ENCODE data around the gene UBE3C. TPM values are rescaled to one million over a fixed set of nuclear protein-coding genes. Genes with fewer than 3 reads are reported as not detected.

The UBE3C gene
- total RNA-seq, 2 experiments from 2014 or later: 53.9 to 60.7 TPM

DNA sequence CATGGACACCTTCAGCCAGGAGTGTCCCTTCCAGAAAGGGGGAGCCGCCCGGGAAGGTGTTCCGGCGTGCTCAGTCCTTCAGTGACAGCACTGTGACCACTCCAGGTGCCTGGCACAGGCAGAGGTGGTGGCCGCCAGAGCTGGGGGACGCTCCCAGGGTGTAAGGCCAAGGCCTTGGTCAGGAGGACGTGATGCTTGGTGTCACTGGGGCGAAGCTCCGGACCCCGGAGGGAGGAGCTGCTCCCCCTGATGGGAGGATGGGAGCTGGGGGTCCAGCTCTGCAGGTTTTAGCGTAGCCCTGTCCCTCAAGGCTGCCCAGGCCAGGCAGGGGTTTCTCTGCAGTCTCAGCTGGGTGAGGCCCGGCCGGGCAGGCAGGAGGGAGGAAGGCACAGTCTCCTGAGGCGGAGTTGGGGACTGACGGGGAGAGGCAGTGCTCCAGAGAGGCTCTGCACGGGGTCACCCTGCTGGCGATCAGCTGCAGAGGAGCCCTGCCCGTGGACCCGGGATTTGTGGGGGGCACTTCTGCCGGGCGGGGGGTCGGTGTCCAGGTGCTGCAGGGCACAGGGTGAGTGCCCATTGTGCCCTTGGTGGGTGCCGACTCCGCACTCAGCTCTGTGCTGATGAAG, 141.6 kb downstream of the UBE3C start:
- no peak overlapping the region for H3K4me3 Mint-ChIP-seq
- ChIA-PET POLR2A (no interaction called here), CTCF (interaction anchor here (0.7 kb wide), 1 partner anchor 101 kb away, joined by 5 read pairs; no protein-coding TSS in a partner anchor)
- DNase-seq: no peak
- intact Hi-C loops (cut with DNase I, micrococcal nuclease): no loop called here
- H3K27me3 Mint-ChIP-seq: peaks cover 2% of the 10 kb centered on the region
- H3K9me3 Mint-ChIP-seq (ENCODE audit: low read depth): no peaks in the 10 kb centered on the region
- H3K36me3 Mint-ChIP-seq (ENCODE audit: low read depth): no peaks in the 10 kb centered on the region
- peaks cover 13% of the 10 kb centered on the region for H3K4me1 Mint-ChIP-seq
- H3K27ac Mint-ChIP-seq: no peak overlapping the region
- ATAC-seq: no peak

DNA sequence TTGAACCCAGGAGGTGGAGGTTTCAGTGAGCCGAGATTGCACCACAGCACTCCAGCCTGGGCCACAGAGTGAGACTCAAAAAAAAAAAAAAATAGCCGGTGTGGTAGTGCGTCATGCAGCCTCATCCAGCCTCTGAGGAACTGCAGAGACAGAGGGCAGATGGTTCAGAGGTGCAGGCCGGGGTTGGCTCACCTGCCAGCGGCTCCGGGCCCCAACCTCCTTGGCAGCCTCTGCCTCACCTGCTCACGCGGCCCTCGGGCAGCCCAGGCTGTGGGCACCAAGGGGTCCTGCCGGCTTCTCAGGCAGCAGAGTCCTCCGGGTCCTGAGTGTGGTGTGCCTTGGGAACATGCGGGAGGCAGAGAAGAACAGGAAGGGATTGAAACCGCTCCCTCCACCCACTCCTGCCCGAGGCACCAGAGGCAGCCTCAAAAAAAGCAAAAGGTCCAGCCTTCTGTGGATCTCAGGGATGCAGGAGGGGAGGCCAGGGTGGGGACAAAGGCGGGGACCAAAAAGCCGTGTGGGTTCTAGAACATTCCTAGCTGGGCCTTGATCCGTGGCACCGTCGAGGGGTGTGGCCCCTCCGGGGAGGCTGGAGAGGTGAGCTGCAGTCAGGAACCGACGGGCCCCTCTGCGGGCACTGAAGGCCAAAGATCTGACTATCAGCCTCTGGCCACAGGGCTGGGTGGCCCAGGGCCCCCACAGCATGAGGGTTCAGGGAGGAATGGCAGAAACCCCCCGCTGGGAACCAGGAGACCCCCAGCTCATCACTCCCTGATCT, 142.7 kb downstream of the UBE3C start:
- Mint-ChIP-seq H3K4me3 (no peak overlapping the region), H3K4me1 (peaks cover 12% of the 10 kb centered on the region), H3K27ac (no peak overlapping the region), H3K36me3 (ENCODE audit: low read depth) (no peaks in the 10 kb centered on the region), H3K9me3 (ENCODE audit: low read depth) (no peaks in the 10 kb centered on the region), H3K27me3 (peaks cover 2% of the 10 kb centered on the region)
- ATAC-seq (no peak), DNase-seq (no peak)
- ChIA-PET POLR2A (no interaction called here), CTCF (no interaction called here)
- intact Hi-C loops (cut with DNase I, micrococcal nuclease): no loop called here

- Mint-ChIP-seq H3K36me3 (ENCODE audit: low read depth) (no peaks in the 10 kb centered on the region), H3K9me3 (ENCODE audit: low read depth) (no peaks in the 10 kb centered on the region), H3K27ac (no peak overlapping the region), H3K4me1 (peaks cover 5% of the 10 kb centered on the region), H3K27me3 (peaks cover 2% of the 10 kb centered on the region), H3K4me3 (no peak overlapping the region)
- intact Hi-C loops (cut with DNase I, micrococcal nuclease): no loop called here
- CTCF ChIA-PET: no interaction called here
- POLR2A ChIA-PET: no interaction called here
- DNase-seq (no peak), ATAC-seq (no peak)
These were observed 143.5 kb downstream of the UBE3C start for GRCh38 chr7:157282141-157282801.

- ChIA-PET POLR2A (no interaction called here), CTCF (interaction anchor here (1.1 kb wide), 1 partner anchor 12 kb away, joined by 3 read pairs; no protein-coding TSS in a partner anchor)
- H3K9me3 Mint-ChIP-seq (ENCODE audit: low read depth): no peaks in the 10 kb centered on the region
- ATAC-seq (no peak), DNase-seq (no peak)
- H3K4me1 Mint-ChIP-seq: no peaks in the 10 kb centered on the region
- intact Hi-C loops (cut with DNase I, micrococcal nuclease): no loop called here
- no peaks in the 10 kb centered on the region for H3K36me3 Mint-ChIP-seq (ENCODE audit: low read depth)
- no peaks in the 10 kb centered on the region for H3K27me3 Mint-ChIP-seq
- no peak overlapping the region for H3K27ac Mint-ChIP-seq
- no peak overlapping the region for H3K4me3 Mint-ChIP-seq
These were observed 145.7 kb downstream of the UBE3C start for GRCh38 chr7:157284229-157285014.

- no peaks in the 10 kb centered on the region for H3K9me3 Mint-ChIP-seq (ENCODE audit: low read depth)
- ATAC-seq (no peak), DNase-seq (no peak)
- H3K36me3 Mint-ChIP-seq (ENCODE audit: low read depth): no peaks in the 10 kb centered on the region
- CTCF ChIA-PET: no interaction called here
- intact Hi-C loops (cut with DNase I, micrococcal nuclease): no loop called here
- no peak overlapping the region for H3K27ac Mint-ChIP-seq
- no peaks in the 10 kb centered on the region for H3K4me1 Mint-ChIP-seq
- POLR2A ChIA-PET: no interaction called here
- H3K27me3 Mint-ChIP-seq: no peaks in the 10 kb centered on the region
- H3K4me3 Mint-ChIP-seq: no peak overlapping the region
These were observed 152.8 kb downstream of the UBE3C start for GRCh38 chr7:157291404-157292080.

- intact Hi-C loops (cut with DNase I, micrococcal nuclease): no loop called here
These were observed 153.5 kb downstream of the UBE3C start for GRCh38 chr7:157292258-157292657.

GRCh38 chr7:157292770-157293412, 154.2 kb downstream of the UBE3C start:
- ChIA-PET CTCF (interaction anchor here (0.6 kb wide), 1 partner anchor 23 kb away, joined by 3 read pairs; no protein-coding TSS in a partner anchor), POLR2A (no interaction called here)
- Mint-ChIP-seq H3K9me3 (ENCODE audit: low read depth) (no peaks in the 10 kb centered on the region), H3K27me3 (no peaks in the 10 kb centered on the region), H3K36me3 (ENCODE audit: low read depth) (no peaks in the 10 kb centered on the region), H3K4me3 (no peak overlapping the region), H3K27ac (no peak overlapping the region), H3K4me1 (no peaks in the 10 kb centered on the region)
- DNase-seq (no peak), ATAC-seq (no peak)
- intact Hi-C loops (cut with DNase I, micrococcal nuclease): no loop called here

More at GRCh38 chr7:157292258-157292657, 153.5 kb downstream of the UBE3C start:
- H3K27ac Mint-ChIP-seq: peak overlapping the region; percentile 40
- H3K9me3 Mint-ChIP-seq (ENCODE audit: low read depth): no peaks in the 10 kb centered on the region
- H3K27me3 Mint-ChIP-seq: no peaks in the 10 kb centered on the region
- H3K36me3 Mint-ChIP-seq (ENCODE audit: low read depth): no peaks in the 10 kb centered on the region
- no peak for ATAC-seq
- POLR2A ChIA-PET: no interaction called here
- no peaks in the 10 kb centered on the region for H3K4me1 Mint-ChIP-seq
- no peak overlapping the region for H3K4me3 Mint-ChIP-seq
- CTCF ChIA-PET: interaction anchor here (0.6 kb wide), 1 partner anchor 22 kb away, joined by 3 read pairs; no protein-coding TSS in a partner anchor
- no peak for DNase-seq

DNA sequence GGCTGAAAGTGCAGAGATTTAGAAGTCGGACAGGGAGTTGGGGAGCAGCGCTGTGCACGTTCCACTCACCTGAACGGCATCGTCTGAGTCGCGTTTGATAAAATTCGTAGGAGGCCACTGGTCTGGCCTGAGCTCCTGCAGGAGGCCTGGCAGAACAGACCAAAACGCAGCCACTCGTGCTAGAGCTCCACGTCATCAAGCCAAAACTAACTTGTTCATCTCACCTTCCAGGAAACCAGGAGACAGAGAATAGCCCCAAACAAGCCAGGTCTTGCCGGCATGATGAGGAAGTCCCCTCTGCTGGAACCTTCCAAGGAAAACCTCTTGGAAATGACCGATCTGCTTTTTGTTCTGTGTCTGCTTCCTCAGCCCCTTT, 154.7 kb downstream of the UBE3C start:
- ChIA-PET POLR2A (no interaction called here), CTCF (no interaction called here)
- ATAC-seq: no peak

GRCh38 chr7:157294773-157295172, 156.0 kb downstream of the UBE3C start:
- DNase-seq (no peak), ATAC-seq (no peak)
- intact Hi-C loops (cut with DNase I, micrococcal nuclease): no loop called here
- Mint-ChIP-seq H3K27me3 (no peaks in the 10 kb centered on the region), H3K4me3 (no peak overlapping the region), H3K36me3 (ENCODE audit: low read depth) (no peaks in the 10 kb centered on the region), H3K9me3 (ENCODE audit: low read depth) (no peaks in the 10 kb centered on the region), H3K4me1 (peaks cover 10% of the 10 kb centered on the region), H3K27ac (no peak overlapping the region)
- ChIA-PET CTCF (no interaction called here), POLR2A (no interaction called here)

More for the DNA sequence above, 154.7 kb downstream of the UBE3C start:
- H3K4me3 Mint-ChIP-seq: no peak overlapping the region
- DNase-seq: no peak
- H3K4me1 Mint-ChIP-seq: no peaks in the 10 kb centered on the region
- H3K36me3 Mint-ChIP-seq (ENCODE audit: low read depth): no peaks in the 10 kb centered on the region
- no peak overlapping the region for H3K27ac Mint-ChIP-seq
- H3K27me3 Mint-ChIP-seq: no peaks in the 10 kb centered on the region
- intact Hi-C loops (cut with DNase I, micrococcal nuclease): no loop called here
- no peaks in the 10 kb centered on the region for H3K9me3 Mint-ChIP-seq (ENCODE audit: low read depth)

GRCh38 chr7:157295338-157295737, 156.6 kb downstream of the UBE3C start:
- POLR2A ChIA-PET: no interaction called here
- Mint-ChIP-seq H3K27me3 (no peaks in the 10 kb centered on the region), H3K4me1 (peaks cover 13% of the 10 kb centered on the region), H3K36me3 (ENCODE audit: low read depth) (no peaks in the 10 kb centered on the region), H3K4me3 (no peak overlapping the region), H3K9me3 (ENCODE audit: low read depth) (no peaks in the 10 kb centered on the region), H3K27ac (no peak overlapping the region)
- no peak for DNase-seq
- no peak for ATAC-seq
- intact Hi-C loops (cut with DNase I, micrococcal nuclease): no loop called here
- CTCF ChIA-PET: no interaction called here

DNA sequence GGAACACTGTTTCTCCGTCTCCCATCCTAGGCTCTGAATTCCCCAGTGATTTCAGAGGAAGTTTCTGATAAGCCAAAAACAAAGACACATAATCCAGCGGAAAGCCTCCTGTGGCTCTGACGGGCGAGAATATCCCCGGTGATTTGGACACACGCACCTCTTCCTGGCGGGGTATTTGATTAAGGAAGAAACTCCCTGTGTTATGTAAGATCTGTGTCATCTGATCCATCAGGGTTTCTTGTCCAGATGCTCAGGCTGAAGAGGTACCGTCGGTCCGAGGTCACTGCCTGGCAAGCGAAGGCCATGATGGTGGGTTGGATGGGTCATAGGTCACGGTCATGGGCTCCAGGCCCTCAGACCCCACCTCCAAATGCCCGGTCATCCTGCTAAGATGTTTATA, 158.5 kb downstream of the UBE3C start:
- ATAC-seq: no peak
- Mint-ChIP-seq H3K9me3 (ENCODE audit: low read depth) (no peaks in the 10 kb centered on the region), H3K36me3 (ENCODE audit: low read depth) (no peaks in the 10 kb centered on the region), H3K4me3 (no peak overlapping the region), H3K27ac (no peak overlapping the region), H3K27me3 (no peaks in the 10 kb centered on the region), H3K4me1 (peaks cover 25% of the 10 kb centered on the region)
- DNase-seq: no peak
- intact Hi-C loops (cut with DNase I, micrococcal nuclease): no loop called here
- CTCF ChIA-PET: no interaction called here
- POLR2A ChIA-PET: no interaction called here
